Trophoblast cell (in vitro differentiated cells and primary cell): ENCODE data around the gene AANAT.
A peak's percentile ranks its signal among the peaks of the same experiment; 100 is the strongest.

Experiments
- DNase-seq, 2 donors: peaks; one replicate each; pipeline ENCODE4 v3.0.0-alpha.2; 2016
- H2AFZ ChIP-seq: 2 replicates; pipeline ENCODE4 v1.6.1; 2013; ENCODE audit warnings: low read length, moderate library complexity, mild to moderate bottlenecking; ENCODE audit not compliant: insufficient read depth, poor library complexity
- H2AK5ac ChIP-seq: 2 replicates; pipeline ENCODE4 v1.6.1; 2013; ENCODE audit warnings: mild to moderate bottlenecking, low read length
- H2BK120ac ChIP-seq: 2 replicates; pipeline ENCODE4 v1.6.1; 2013; ENCODE audit warnings: low read length, mild to moderate bottlenecking, moderate library complexity; ENCODE audit not compliant: insufficient read depth, poor library complexity
- H2BK12ac ChIP-seq: 2 replicates; pipeline ENCODE4 v1.6.1; 2013; ENCODE audit warnings: mild to moderate bottlenecking, low read length, moderate library complexity
- H2BK5ac ChIP-seq: 2 replicates; pipeline ENCODE4 v1.6.1; 2013; ENCODE audit warnings: low read length, low read depth, moderate library complexity, mild to moderate bottlenecking; ENCODE audit not compliant: poor library complexity
- H3K14ac ChIP-seq: 2 replicates; pipeline ENCODE4 v1.6.1; 2013; ENCODE audit warnings: mild to moderate bottlenecking, low read length
- H3K18ac ChIP-seq: 2 replicates; pipeline ENCODE4 v1.6.1; 2013; ENCODE audit warnings: mild to moderate bottlenecking, low read length
- H3K23ac ChIP-seq: 2 replicates; pipeline ENCODE4 v1.6.1; 2013; ENCODE audit warnings: low read length
- H3K27ac ChIP-seq: 2 replicates; pipeline ENCODE4 v1.5.1; 2013; ENCODE audit warnings: low read depth, mild to moderate bottlenecking, inconsistent platforms, low read length, moderate library complexity
- H3K27me3 ChIP-seq: 2 replicates; pipeline ENCODE4 v1.6.1; 2013; ENCODE audit warnings: inconsistent platforms, mild to moderate bottlenecking, low read length, moderate library complexity; ENCODE audit not compliant: insufficient read depth
- H3K36me3 ChIP-seq, 2 experiments: 1 replicate in 1 of 2; 2 replicates in 1 of 2; pipeline ENCODE4 v1.6.1; 2013; ENCODE audit warnings: low read length in 2 of 2, mild to moderate bottlenecking in 2 of 2, moderate library complexity in 1 of 2; ENCODE audit not compliant: insufficient read depth in 2 of 2, control insufficient read depth in 1 of 2
- H3K4ac ChIP-seq: 2 replicates; pipeline ENCODE4 v1.6.1; 2013; ENCODE audit warnings: low read depth, mild to moderate bottlenecking, low read length, moderate library complexity
- H3K4me1 ChIP-seq, 2 experiments: 1 replicate in 1 of 2; 2 replicates in 1 of 2; pipeline ENCODE4 v1.6.1; 2013; ENCODE audit warnings: low read length in 2 of 2, mild to moderate bottlenecking in 2 of 2, moderate library complexity in 1 of 2; ENCODE audit not compliant: insufficient read depth in 2 of 2, control insufficient read depth in 1 of 2
- H3K4me2 ChIP-seq: 2 replicates; pipeline ENCODE4 v1.6.1; 2013; ENCODE audit warnings: inconsistent platforms, mild to moderate bottlenecking, low read length, moderate library complexity
- H3K4me3 ChIP-seq: 2 replicates; pipeline ENCODE4 v1.5.1; 2013; ENCODE audit warnings: mild to moderate bottlenecking, low read depth, low read length, inconsistent platforms
- H3K79me1 ChIP-seq: one replicate; pipeline ENCODE4 v1.6.1; 2013; ENCODE audit warnings: low read length
- H3K79me2 ChIP-seq: 2 replicates; pipeline ENCODE4 v1.6.1; 2013; ENCODE audit warnings: low read length, mild to moderate bottlenecking; ENCODE audit not compliant: control insufficient read depth, insufficient read depth, poor library complexity
- H3K9ac ChIP-seq: 2 replicates; pipeline ENCODE4 v1.6.1; 2013; ENCODE audit warnings: mild to moderate bottlenecking, low read length
- H3K9me3 ChIP-seq: 2 replicates; pipeline ENCODE4 v1.6.1; 2013; ENCODE audit warnings: low read depth, mild to moderate bottlenecking, control low read depth, inconsistent platforms, low read length; ENCODE audit not compliant: insufficient read depth
- H4K12ac ChIP-seq: 2 replicates; pipeline ENCODE4 v1.6.1; 2013; ENCODE audit warnings: low read depth, mild to moderate bottlenecking, low read length, moderate library complexity
- H4K8ac ChIP-seq: 2 replicates; pipeline ENCODE4 v1.6.1; 2013; ENCODE audit warnings: low read depth, mild to moderate bottlenecking, low read length, moderate library complexity
- H4K91ac ChIP-seq: one replicate; pipeline ENCODE4 v1.6.1; 2013; ENCODE audit warnings: low read depth, mild to moderate bottlenecking, low read length, moderate library complexity
- WGBS: extraction: QIAGEN DNeasy Blood & Tissue Kit; methylation state at CpG from one replicate; pipeline ENCODE4 v1.1.7; 2013; ENCODE audit warnings: missing lambda C conversion rate; ENCODE audit not compliant: insufficient read length, insufficient coverage; ENCODE audit errors: extremely low coverage; 5-methylcytosine and 5-hydroxymethylcytosine counted together

The AANAT gene

GRCh38 chr17:76446449-76447231, 20.8 kb upstream of the AANAT start:
- no peaks in the 10 kb centered on the region for H3K36me3 ChIP-seq
- no peak overlapping the region for H3K4me3 ChIP-seq
- peak; percentile 82 for DNase-seq
- H3K9ac ChIP-seq: no peak overlapping the region
- H2BK120ac ChIP-seq: no peak overlapping the region
- no peaks in the 10 kb centered on the region for H3K79me1 ChIP-seq
- no peak overlapping the region for H3K18ac ChIP-seq
- no peak overlapping the region for H3K23ac ChIP-seq
- H3K4me2 ChIP-seq: peak overlapping the region; percentile 30
- H2AFZ ChIP-seq: no peak overlapping the region
- no peak overlapping the region for H2AK5ac ChIP-seq
- no peak overlapping the region for H3K14ac ChIP-seq
- H3K27ac ChIP-seq: no peak overlapping the region
- H4K91ac ChIP-seq: no peak overlapping the region
- H3K4me1 ChIP-seq: peaks cover 9 to 14% of the 10 kb centered on the region in 2 experiments
- no peaks in the 10 kb centered on the region for H3K79me2 ChIP-seq
- H4K8ac ChIP-seq: no peak overlapping the region
- no peak overlapping the region for H3K4ac ChIP-seq
- no peak overlapping the region for H4K12ac ChIP-seq
- H2BK5ac ChIP-seq: no peak overlapping the region
- no CpG with 5 or more reads among the region's 9 CpGs for WGBS
- no peaks in the 10 kb centered on the region for H3K9me3 ChIP-seq
- no peaks in the 10 kb centered on the region for H3K27me3 ChIP-seq
- no peak overlapping the region for H2BK12ac ChIP-seq

GRCh38 chr17:76447931-76448652, 19.3 kb upstream of the AANAT start:
- peaks cover 3% of the 10 kb centered on the region for H3K79me1 ChIP-seq
- H3K4me3 ChIP-seq: no peak overlapping the region
- no peak overlapping the region for H3K4me2 ChIP-seq
- no peak overlapping the region for H3K14ac ChIP-seq
- no peak overlapping the region for H2AK5ac ChIP-seq
- no peak overlapping the region for H2AFZ ChIP-seq
- no peak overlapping the region for H3K18ac ChIP-seq
- H3K4ac ChIP-seq: no peak overlapping the region
- H3K36me3 ChIP-seq: no peaks in the 10 kb centered on the region
- H3K9me3 ChIP-seq: peaks cover 2% of the 10 kb centered on the region
- H3K27ac ChIP-seq: no peak overlapping the region
- H3K4me1 ChIP-seq: peaks cover 11 to 16% of the 10 kb centered on the region in 2 experiments
- H3K9ac ChIP-seq: no peak overlapping the region
- WGBS: no CpG with 5 or more reads among the region's 7 CpGs
- H2BK12ac ChIP-seq: no peak overlapping the region
- H3K79me2 ChIP-seq: peaks cover 6% of the 10 kb centered on the region
- no peaks in the 10 kb centered on the region for H3K27me3 ChIP-seq
- no peak overlapping the region for H4K12ac ChIP-seq
- H2BK5ac ChIP-seq: no peak overlapping the region
- no peak overlapping the region for H3K23ac ChIP-seq
- H4K8ac ChIP-seq: no peak overlapping the region
- no peak for DNase-seq
- no peak overlapping the region for H4K91ac ChIP-seq
- no peak overlapping the region for H2BK120ac ChIP-seq

GRCh38 chr17:76449126-76449525, 18.3 kb upstream of the AANAT start:
- H2BK12ac ChIP-seq: no peak overlapping the region
- no peak overlapping the region for H2BK5ac ChIP-seq
- no peak overlapping the region for H4K91ac ChIP-seq
- WGBS: no CpG with 5 or more reads among the region's 6 CpGs
- H4K8ac ChIP-seq: no peak overlapping the region
- H3K4me3 ChIP-seq: no peak overlapping the region
- no peak overlapping the region for H2AK5ac ChIP-seq
- no peak overlapping the region for H3K18ac ChIP-seq
- peaks cover 6% of the 10 kb centered on the region for H3K79me2 ChIP-seq
- H3K27me3 ChIP-seq: no peaks in the 10 kb centered on the region
- no peak overlapping the region for H2AFZ ChIP-seq
- DNase-seq: no peak
- H2BK120ac ChIP-seq: no peak overlapping the region
- H3K23ac ChIP-seq: no peak overlapping the region
- H3K36me3 ChIP-seq: no peaks in the 10 kb centered on the region
- no peak overlapping the region for H3K9ac ChIP-seq
- H3K14ac ChIP-seq: no peak overlapping the region
- peaks cover 2% of the 10 kb centered on the region for H3K9me3 ChIP-seq
- H3K4me2 ChIP-seq: no peak overlapping the region
- H3K4me1 ChIP-seq: peaks cover 11 to 16% of the 10 kb centered on the region in 2 experiments
- H4K12ac ChIP-seq: no peak overlapping the region
- no peak overlapping the region for H3K27ac ChIP-seq
- peaks cover 3% of the 10 kb centered on the region for H3K79me1 ChIP-seq
- no peak overlapping the region for H3K4ac ChIP-seq

- no peak overlapping the region for H3K4me3 ChIP-seq
- WGBS: no CpG with 5 or more reads among the region's 6 CpGs
Measured at GRCh38 chr17:76451506-76451905, 15.9 kb upstream of the AANAT start.

More at GRCh38 chr17:76451506-76451905, 15.9 kb upstream of the AANAT start:
- Histone ChIP-seq H3K4me2 (peak overlapping the region; percentile 97), H2BK12ac (no peak overlapping the region), H3K4ac (no peak overlapping the region), H3K9me3 (peaks cover 2% of the 10 kb centered on the region), H3K27me3 (no peaks in the 10 kb centered on the region), H3K79me1 (peaks cover 3% of the 10 kb centered on the region), H3K36me3 (no peaks in the 10 kb centered on the region), H4K12ac (no peak overlapping the region), H3K4me1 (peaks cover 6 to 9% of the 10 kb centered on the region in 2 experiments), H4K91ac (no peak overlapping the region), H3K18ac (no peak overlapping the region), H2BK5ac (no peak overlapping the region), H2BK120ac (no peak overlapping the region), H3K79me2 (peaks cover 6% of the 10 kb centered on the region), H2AFZ (no peak overlapping the region), H4K8ac (no peak overlapping the region), H3K14ac (no peak overlapping the region), H3K23ac (no peak overlapping the region), H3K9ac (no peak overlapping the region), H2AK5ac (no peak overlapping the region), H3K27ac (no peak overlapping the region)
- no peak for DNase-seq
